Activated T-helper 9 cell treated with anti-CD3 and anti-CD28 coated beads, Interleukin-2, amount 50 U/mL, for 16 hours (primary cell): ENCODE measurements around the gene MALRD1.

ENCODE experiments used
- DNase-seq: peaks from one replicate; pipeline ENCODE4 v3.0.0-alpha.2; 2020; ENCODE audit warnings: low read depth

The MALRD1 gene

DNA sequence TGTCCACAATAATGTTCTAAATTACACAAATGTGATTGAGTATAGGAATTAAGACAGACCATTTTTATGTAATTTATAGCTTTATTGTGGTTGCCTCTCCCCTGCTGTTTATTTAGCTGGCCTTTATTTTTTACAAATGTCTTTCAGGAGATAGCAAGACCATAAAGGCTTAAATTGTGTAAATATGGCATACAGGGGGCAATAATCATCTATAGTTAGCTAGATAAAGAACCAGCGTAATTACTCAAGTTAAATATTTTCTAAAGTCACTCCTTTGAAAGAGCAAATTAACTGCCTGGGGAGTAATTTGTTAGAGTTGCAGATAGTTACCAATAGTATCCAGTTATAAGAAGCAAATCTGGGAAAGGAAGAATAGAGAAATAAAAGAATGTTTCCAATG is at the start of gene MALRD1:
Gene MALRD1 (plus strand): TSS at position 313 of the 400 bp plus-strand sequence. CDS start 138 bp downstream, outside the sequence.
- no peak for DNase-seq

DNA sequence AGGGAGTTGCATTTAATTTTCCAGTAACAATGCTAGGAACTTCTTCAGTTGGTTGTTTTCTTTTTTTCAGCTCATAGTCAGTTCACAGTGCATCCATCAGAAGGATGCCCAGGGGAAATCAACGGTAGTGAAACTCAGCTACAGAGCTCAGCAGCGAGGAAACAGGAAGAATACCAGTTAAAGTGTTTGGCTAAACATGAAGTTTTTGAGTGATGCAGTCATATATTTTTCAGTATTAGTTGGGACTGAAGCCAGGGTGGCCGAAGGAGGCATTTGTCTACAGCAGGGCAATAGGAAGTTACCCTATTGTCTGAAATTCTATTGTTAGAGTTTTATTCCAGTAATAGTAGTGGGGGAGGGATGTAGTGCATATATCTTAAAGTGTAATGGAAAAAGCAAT is 45.3 kb upstream of the MALRD1 start:
- no peak for DNase-seq

DNA sequence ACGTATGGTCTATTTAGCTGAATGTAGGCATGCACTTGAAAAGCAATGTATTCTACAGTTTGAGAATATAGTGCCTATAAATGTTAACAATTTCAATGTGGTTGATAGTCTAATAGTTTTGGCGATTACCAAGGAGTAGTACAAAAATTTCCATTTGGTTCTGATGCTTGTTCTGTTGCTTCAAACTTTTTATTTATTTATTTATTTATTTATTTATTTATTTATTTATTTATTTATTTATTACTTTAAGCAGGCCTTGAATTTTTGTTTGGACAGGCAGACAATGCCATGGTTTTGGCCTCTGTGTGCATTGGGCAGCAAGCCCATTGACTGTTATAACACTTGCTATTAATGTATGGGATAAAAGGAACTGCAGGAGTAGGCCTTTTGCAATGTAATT is 36.5 kb upstream of the MALRD1 start:
- DNase-seq, result no peak

DNA sequence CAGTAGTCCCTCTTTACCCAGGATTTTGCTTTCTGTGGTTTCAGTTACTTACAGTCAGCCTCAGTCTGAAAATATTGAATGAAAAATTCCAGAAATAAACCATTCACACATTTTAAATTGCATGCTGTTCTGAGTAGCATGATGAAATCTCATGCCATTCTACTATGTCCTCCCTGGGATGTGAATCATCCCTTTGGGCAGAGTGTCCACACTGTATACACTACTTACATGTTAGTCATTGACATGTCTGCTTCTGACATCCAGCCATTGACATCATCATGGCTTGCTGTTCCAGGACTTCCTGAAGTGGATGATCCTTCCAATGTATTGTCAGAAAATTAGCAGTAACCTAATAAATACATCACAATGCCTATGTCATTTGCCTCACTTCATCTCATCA is 34.6 kb upstream of the MALRD1 start:
- DNase-seq, result no peak

DNA sequence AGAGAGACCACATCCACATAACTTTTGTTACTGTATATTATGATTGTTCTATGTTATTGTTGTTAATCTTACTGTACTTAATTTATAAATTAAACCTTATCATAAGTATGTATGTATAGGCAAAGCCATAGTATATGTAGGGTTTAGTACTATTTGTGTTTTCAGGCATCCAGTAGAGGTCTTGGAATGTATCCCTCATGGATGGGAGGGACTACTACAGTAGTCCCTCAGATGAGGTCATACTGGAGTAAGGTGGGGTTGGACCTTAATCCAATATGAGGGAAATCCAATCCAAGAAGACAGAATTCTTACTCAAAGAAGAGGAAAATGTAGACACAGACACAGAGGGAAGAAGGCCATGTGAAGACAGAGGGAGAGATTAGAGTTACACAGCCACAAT is 34.1 kb upstream of the MALRD1 start:
- DNase-seq, result no peak

DNA sequence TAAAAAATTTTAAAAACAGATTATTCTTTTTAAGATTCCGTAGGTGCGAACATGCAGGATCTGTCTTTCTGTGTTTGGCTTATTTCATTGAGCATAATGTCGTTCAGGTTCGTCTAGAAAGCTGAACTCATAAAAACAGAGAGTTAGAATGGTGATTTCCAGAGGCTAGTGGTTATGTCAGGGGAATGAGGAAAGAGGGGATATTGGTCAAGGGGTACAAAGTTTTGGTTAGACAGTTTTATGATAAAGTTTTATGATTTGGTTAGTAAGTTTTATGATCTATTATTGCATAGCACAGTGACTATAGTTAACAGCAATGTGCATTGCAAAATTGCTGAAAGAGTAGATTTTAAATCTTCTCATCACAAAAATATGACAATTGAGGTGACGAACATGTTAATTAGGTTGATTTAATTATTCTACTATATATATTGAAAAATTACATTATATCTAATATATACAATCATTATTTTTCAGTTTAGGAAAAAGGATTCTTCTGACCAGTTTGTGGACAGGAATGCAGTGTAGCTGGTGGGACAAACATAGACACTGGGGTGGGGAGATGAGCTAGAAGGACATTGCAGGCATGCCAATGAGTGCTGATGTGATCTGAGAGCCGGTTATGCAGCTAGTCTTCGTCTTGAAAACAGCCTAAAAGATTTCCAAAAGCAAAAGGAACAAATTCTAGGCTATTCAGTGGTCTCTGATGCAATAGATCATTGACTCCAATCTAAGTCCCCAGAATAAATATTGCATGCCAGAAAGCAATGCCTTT is 31.3 kb upstream of the MALRD1 start:
- no peak for DNase-seq

DNA sequence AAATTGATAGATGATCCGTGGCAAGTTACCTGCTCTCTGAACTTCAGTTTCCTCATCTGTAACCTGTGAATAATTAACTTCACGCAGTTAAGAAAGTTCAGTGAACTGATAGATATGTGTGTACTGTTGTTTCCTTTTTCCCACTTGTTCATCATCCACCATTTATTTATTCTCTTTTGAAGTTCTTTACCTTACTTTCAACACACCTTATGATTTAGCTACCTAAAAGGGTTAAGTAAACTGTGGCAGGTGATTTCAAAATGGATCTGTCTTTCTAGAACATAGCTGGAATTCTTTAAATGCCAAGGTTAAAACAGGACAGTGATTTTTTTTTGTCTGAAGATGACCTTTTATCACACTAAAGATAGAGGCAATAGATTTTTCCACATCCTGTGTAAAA is 27.4 kb upstream of the MALRD1 start:
- DNase-seq, result no peak

DNA sequence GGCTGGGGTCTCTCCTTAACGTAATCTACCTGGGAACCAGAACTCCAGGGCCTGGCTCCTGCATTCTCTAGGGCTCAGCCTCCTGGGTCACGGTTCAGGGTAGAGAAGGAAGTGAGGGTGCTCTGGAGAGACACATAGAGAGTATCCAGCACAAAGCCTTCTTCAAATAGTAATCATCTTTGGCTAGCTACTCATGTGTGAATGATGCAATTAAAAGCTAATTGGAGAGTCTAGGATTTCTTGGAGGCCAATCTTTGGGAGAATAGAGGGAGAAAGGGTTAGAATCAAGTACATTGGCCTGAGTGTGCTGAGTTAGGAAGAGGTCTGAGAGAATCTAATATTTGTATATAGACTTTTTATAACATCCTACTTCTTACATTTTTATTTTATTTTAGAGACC is 24.0 kb upstream of the MALRD1 start:
- DNase-seq, result no peak

DNA sequence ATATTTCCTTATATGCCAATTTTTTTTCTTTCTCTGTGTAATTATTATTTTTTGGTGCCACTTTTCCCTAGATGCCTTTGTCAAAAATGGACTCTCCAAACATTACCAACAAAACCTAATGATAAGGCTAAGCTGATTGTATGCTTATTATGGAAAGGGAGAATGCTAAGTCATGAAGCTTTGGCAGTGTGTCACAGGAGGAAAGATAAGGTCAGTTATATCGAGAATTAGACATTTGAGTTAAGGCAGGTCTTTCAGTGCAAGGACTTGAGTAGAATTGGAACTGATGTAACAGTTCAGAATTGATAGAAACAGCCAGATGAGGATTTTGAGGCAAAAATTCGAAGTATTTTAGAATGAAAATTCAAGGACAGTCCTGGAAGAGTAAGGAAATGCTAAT is 16.8 kb upstream of the MALRD1 start:
- DNase-seq, result no peak

DNA sequence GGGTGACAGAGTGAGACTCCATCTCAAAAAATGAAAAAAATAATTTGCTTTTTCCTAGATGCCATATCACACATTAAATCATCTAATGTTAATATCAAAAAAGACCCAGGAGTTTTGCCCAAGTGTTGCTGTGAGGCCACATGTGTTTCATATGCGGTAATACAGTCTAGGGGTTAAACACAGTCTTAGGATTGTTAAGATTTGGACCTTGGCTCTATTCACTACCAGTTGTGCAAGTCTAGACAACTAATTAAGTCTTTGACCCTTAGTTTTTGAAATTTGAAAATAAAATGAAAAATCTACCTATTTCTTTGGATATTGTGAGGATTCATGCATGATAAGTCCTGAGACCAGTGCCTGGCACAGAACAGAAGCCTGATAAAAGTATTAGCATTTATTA is 14.9 kb upstream of the MALRD1 start:
- DNase-seq, result no peak

DNA sequence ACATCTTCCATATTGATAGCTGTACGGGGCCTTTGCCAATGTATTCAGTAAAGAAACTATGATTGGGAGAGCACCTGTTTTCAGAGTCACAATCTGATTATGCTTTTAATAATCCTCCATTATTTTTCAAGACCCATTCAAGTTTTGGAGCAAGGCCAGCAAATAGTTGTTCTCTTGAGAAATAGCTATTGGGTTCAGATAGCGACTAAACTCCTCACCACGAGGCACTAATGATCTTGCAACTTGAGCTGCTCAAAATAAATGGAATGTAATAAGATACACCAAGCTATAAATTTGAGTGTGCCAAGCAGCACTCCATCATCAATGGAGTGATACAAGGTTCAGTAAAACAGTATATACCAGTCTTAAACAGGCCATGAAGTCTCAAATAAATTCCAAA is 7.4 kb upstream of the MALRD1 start:
- DNase-seq, result no peak

DNA sequence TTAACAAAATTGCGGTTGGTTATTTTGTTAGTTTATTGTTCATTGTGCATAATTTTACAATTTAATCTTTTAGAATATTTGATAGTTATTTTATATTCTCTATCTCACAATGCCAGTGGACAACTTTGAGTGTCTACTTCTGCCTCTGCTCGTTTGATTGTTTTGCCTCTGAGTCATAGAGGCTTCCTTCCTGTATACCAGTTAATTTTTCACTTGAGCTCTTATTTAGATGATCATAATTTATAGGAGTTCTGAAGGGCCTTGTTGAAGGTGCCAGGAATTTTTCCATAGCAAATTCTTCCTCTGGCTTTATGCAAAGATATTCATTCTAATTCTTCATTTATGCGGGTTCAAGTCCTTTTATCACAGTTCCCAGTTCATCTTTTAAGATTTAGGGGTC is 5.2 kb upstream of the MALRD1 start:
- no peak for DNase-seq

DNA sequence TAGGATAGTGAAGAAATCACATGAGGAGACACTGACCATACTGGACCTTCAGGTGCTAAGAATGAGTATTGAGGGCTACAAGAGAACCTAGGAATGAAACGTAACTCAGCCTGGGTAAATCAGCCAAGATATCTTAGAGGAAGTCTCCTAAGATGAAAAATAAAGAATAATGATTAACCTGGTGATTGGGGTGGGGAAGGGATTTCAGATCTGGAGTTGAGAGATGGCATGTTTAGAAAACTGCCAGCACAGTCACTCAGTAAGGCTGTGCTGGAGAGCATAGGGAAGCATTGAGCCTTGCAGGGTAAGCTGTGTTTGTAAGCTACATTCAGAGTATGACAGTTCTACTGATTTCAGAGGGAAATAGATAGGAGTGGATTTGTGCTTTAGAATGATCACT is 1.9 kb upstream of the MALRD1 start:
- no peak for DNase-seq

DNA sequence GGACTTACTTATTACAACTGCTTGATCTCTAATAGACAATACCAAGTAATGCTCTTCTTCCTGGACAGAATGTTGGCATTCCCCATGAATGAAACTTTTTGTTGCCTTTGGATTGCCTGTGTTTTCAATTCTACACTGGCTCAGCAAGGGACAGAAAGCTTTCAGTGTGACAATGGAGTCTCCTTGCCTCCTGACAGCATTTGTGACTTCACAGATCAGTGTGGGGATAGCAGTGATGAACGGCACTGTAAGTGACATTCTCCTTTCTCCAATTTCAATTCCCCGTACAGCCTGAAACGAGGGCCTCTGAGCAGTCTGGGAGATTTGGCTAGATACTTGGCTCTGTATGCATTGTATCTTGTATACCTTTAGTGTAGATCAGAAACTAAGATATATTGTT is 290 bp downstream of the MALRD1 start:
- DNase-seq, result no peak

DNA sequence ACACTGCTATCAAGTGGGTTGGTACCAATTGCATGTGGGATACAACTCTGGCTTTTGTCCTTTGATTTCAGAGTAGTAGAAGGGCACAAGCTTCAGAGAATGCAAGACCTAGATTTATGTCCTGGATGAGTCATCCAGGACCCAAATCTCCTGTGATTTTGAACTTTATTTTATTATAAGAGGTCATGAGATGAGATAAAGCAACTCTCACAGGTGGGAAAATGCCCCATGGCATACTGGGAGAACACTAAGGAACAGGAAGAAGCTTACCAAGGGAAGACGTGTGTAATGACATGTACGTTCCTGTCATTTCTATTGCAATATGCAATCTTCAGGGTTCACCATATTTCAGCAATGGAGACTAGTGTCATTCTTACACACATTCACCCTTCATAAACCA is 966 bp downstream of the MALRD1 start:
- DNase-seq, result no peak

DNA sequence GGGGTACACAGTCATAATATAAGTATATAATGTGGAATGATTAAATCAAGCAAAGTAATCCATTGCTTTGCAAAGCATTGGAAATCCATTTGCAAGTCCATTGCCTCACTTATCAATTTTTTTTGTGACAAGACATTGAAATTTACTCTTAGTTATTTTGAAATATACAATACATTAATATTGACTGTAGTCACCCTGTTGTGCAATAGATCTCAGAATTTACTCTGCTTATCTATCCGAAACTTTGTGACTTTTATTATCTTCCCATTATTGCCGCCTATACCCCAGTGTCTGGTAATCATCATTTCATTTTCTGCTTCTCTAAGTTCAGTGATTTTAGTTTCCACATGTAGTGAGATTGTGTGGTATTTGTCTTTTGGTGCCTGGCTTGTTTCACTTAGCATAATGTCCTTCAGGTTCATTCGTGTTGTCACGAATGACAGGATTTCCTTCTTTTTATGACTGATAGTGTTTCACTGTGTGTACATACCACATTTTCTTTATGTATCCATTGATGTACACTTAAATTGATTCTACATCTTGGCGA is 5.8 kb downstream of the MALRD1 start:
- no peak for DNase-seq

DNA sequence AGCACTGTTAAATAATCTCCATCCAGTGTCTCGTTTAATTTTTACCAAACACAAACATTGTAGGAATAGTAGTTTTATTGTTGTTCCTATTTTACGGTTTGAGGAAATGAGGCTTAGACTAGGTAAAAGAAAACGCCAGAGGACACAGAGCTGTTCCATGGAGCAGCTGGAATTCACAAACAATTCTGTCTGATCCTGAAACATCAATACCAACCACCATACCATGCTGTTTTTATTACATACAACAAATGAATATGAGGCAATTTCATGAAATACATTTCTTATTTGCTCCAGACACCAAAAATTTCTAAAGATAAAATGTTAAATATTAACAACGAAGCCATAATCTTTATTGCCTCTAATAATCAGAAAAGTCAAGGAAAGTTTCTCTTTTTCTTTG is 9.4 kb downstream of the MALRD1 start:
- DNase-seq, result no peak

DNA sequence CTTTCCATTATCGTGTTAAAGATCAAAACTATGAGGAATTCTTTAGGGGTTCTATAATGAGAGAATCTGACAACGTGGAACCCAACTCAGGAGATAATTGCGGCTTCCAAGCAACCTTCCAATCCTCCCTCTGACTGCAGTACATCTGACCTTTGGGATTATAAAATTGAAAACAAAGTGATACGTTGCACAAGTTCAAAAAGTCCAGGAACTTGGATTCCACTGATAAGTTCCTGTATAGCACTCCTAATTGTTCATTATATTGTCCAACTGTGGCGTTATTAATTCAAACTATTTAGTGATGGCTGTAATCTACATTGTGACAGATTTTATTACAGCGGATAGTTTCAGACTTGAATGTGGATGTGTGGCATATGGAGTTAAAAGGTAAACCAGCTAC is 15.4 kb downstream of the MALRD1 start:
- no peak for DNase-seq

DNA sequence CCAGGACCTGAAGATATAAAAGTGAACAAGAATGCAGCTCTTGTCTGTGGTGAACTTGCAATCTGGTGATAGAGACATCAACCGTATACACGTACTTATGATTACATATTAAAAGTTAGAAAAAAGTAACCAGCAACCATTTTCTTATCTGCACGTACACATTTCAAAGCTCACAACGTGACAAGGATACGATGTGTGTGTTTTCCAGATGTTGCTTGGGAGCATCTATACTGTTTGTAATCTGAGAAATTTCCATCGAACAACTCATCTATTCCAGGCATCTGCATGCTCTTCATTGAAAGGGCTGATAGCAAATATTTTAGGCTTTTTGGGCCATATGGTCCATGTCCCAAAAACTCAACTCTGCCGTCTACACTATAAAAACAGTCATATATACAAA is 23.3 kb downstream of the MALRD1 start:
- no peak for DNase-seq

DNA sequence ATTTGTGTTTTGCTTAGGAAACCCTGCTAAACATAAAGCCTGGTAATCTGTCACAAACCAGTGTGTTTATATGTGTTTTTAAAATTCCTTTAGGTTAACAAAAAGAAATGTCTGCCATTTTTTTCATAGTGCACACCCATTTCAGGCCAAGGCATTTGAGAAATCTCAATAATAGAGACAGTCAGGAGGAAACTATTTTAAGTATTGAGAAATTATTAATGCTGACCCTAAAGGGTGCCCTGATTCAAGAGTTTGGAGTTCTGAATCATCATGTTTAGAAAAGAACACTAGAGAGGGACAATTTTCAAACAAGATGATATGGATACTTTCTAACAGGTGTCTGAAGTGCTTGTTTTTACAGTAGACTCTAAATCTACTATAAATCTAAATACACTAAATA is 28.7 kb downstream of the MALRD1 start:
- no peak for DNase-seq

DNA sequence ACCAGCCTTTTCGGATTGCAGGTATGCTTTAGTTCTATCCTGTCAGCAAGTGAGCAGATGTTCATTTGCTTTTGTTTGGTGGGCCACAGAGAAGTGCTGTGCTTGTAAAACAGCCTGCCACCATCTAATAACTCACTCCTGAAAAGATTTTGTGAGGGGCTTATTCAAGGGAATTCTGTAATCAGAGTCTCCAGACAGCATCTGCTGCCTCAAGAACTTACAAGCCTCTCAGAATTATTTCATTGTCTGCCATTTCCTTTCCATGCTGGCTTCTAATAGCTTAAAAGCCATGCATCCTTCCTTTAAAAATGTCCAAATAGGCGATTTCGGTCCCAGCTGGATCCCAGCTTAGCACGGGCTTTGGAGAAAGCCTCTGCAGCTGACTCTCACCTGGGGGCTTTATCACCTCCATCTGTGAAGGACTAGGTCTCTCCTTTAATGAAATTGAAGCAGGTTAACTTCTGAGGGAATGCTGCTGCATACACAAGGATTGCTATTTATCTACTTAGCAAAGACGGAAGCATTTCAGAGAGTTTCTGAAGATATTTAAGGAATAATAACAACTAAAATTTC is 48.0 kb downstream of the MALRD1 start:
- no peak for DNase-seq

DNA sequence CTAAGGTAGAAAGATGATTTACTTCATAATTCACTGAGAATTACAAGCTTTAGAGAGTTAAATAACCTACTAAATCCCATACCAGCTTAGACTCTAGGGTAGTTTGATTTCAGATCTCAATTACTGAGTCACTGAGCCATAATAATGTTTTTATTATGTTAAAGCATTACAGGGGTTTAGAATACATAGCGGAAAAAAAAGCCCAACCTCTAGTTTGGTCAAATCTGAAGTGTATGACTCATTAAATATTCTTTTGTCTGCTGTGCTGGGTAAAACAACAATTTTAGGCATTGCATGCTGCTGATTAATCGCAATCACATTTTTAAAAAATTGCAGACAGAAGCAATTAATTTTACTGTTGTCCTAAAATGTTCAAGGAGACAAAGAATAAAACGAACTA is 48.5 kb downstream of the MALRD1 start:
- DNase-seq, result no peak

DNA sequence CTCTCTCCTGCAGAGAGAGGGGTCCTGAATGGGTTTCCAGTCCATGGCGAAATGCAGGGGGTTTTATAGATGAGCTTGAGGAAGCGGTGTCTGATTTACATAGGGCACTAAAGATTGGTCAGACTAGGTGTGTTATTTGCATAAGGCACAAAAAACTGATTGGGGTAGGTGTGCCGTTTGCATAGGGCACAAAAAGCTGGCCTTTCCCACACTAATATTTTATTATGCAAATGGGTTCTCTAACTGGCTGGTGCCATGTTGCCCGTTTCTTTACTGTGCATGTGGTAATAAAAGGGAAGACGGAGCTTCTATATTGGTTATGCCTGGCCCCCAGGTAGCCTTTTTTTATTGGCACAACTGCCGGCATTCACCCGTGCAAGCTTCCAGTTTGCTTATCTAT is 50.2 kb downstream of the MALRD1 start:
- no peak for DNase-seq

DNA sequence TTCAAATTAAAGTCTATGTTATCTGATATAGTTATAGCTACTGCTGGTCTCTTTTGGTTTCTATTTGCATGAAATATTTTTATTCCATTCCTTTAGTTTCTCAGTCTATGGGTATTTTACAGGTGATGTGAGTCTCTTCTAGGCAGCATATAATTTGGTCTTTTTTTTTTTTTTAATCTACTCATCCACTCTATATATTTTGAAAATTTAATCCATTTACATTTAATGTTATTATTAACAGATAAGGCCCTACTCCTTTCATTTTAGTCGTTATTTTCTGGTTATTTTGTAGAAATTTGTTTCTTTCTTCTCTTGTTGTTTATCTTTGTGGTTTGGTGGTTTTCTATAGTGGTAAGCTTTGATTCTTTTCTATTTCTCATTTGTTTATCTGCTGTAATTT is 58.8 kb downstream of the MALRD1 start:
- DNase-seq, result no peak
